ENCODE results near the gene UBTD2.

Gene UBTD2

DNA sequence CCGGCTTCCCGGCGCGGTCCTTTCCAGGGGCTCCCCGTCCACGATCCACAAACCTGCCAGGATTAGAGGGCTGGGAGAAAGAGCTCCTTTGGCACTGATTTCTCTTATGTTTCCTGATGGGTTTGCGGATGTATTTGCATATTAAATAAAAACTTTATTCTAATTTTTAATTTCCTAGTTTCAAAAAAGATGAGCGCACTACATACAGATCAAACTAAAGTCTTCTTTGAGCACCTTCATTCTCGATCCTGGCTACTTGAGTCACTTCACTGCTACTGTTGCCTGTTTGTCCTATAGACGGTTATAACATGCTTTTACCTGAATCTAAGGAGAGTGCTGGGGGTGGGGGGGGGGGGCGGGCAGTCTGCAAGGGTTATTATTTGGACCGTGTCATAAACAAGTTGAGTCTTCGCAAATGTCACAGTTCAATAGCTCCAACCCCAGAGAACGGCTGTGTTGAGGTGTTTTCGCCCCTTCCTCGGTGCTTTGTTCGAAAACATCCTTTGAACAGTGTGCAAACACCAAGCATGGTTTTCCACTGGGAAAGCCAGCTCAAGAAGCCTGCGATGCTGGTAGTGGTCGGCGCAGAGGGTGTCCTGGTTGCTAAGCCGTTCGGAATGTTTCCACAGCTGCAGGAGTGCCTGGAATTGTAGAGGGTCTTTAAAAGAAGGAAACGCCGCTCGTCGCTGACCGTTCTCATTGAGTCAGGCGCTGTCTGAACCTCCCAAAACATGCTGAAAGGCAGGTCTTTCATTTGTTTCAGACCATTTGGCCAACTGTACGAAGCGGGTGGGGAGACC is 94.5 kb downstream of the UBTD2 start:
- peak; percentile 93 for DNase-seq

DNA sequence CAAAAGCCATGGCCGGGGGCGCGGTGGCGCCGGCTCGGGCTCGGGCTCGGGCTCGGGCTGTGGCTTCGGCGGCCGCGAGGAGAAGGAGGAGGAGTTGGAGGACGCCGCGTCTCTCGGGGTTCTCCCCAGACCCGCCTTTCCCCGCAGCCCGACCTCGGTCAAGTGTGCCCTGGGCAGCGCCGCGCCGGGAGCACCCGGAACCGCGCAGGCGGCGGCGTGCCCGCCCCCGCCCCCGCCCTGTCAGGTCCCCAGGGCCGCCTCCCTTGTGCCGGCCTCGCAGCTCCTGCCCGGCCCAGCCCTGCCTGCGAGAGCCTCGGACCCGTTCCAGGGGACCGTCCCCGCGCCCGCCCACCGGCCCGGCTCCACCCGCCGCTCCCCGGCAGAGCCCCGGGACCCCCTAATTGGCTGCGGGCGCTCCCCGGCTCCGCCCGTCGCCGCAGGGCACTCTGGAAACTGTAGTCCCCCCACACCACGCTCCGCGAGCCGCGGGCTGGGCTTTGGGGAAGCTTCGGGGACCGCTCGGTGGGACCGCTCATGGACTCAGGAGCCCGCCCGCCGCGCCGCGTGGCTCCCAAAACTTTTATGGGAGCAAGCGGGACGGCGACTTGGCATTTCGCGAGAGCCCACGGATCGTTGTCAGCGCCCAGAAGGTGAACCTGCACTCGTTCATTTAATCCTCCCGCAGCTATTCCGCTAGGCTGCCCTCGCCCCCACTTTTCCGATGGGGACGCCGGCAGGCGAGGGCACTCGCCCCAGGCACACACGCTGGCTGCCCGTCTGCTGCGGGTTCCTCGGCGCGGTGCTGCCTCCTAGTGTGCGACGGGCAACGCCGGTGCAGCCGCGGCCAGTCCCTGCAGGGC is 95.3 kb downstream of the UBTD2 start, which contains the start of gene STK10:
Gene STK10, minus strand, starts transcription at position 192 of the 860 bp plus-strand sequence. Its CDS starts 182 bp downstream, at position 10.
- peak; percentile 94 for DNase-seq

DNA sequence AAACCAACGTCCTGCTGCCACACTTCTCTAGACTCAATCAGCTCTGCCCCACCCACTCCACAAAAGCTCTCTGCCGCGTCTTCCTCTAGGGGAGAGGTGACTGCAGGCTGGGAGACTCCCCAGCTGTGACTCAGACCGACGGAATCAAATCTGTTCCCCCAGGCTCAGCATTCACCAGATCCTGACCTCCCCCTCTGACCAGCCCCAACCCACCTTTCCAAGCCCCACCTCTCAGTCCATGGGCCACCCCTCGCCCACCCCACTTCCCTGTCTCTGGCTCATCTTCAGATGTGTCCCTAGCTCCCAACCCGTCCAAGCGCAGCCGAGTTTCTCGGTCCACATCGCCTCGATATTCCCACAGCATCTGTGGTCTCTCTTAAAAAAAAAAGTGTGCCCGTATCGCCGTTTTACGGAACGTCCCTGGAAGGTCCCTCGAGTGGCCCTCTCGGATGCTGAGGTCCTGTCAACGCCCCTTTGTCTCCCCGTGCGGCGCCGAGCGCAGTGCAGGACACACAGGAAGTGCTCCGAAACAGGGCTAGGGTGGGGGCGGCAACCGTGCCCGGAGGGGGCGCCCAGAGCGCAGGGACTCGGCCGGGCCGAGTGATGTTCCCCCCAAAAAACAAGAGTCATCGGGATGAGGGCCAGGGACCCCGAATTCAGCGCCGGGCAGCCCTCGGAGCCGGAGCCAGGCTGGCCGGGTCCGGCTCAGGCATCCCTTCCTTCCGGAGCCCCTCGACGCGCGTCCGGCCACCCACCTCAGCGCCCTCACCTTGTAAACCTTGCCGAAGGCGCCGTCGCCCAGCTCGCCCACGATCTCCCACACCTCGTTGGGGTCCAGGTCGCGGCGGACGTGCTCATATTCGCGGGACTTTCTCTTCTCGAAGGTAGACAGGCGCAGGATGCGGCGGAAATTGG is 96.2 kb downstream of the UBTD2 start:
- peak; percentile 94 for DNase-seq

DNA sequence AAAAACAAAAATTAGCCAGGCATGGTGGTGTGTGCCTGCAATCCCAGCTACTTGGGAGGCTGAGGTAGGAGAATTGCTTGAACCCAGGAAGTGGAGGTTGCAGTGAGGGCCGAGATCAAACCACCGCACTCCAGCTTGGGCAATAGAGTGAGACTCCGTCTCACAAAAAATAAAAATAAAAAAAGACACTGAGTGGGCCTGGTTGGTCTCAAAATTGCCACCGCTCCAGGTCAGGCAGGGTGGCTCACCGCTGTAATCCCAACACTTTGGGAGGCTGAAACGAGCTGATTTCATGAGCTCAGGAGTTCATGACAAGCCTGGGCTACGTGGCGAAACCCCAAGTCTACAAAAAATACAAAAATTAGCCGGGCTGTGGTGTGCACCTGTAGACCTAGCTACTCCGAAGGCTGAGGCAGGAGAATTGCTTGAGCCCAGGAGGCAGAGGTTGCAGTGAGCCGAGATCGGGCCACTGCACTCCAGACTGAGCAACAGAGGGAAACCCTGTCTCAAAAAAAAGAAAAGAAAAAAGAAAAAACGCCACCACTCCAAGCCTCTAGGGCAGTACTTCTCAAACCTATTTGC is 97.4 kb downstream of the UBTD2 start:
- DNase-seq, result no peak

DNA sequence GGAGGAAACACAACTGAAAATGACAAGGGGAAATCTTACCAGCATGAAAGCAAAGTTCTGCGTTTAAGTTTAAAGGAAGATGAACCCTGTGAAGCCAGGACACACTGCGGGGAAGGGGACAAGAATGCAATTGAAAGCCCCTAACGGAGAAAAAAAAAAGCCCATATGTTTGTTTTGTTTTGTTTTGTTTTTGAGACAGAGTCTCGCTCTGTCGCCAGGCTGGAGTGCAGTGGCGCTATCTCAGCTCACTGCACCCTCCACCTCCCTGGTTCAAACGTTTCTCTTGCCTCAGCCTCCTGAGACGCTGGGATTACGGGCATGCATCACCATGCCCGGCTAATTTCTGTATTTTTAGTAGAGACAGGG is 98.5 kb downstream of the UBTD2 start:
- DNase-seq, result no peak

DNA sequence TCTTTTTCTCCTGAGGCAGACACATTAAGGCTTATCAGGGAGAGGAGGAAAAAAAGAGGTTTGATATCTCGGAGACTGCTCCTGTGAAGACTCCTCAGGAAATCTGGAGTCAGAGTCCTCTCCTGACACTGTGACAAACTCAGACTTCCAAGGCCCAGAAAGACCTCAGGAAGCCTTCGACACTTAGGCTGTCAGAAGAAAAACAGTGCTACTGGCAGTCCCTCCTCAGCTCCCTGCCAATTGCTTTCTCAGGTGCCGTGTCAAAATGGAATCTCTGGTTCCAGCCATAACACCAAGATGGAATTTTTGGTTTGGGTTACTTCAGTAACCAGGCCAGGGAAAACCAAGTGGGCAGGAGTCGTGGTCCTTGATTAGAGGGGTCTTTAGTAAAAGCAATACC is 99.7 kb downstream of the UBTD2 start:
- no peak for DNase-seq

DNA sequence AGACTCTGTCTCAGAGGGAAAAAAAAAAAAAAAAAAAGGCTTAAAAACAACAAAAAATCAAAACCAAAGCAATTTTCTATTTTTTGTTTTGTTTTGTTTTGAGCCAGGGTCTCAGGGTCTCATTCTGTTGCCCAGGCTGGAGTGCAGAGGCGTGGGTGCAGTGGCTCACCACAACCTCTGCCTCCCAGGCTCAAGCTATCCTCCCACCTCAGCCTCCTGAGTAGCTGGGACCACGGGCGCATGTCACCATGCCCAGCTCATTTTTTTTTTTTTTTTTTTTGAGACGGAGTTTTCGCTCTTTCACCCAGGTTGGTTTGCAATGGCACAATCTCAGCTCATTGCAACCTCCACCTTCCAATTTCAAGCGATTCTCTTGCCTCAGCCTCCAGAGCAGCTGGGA is 101.3 kb downstream of the UBTD2 start:
- no peak for DNase-seq

DNA sequence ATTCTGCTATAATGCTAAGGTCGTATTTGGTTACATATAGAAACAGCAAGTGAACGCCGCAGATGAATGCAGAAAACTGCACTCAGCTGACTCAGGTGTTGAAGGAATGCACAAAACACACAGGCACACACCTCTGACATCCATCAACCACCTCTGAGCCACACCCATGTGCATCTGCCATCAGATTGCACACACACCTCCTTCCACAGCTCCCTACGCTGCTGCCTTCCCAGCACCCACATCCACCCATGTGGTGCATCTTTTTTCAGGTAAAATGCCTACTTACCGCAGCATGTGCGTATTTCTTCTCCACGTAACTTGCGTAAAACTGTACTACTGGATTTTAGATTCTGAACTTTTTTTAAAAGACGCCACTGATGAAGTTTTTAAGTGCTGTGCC is 102.6 kb downstream of the UBTD2 start:
- no peak for DNase-seq

DNA sequence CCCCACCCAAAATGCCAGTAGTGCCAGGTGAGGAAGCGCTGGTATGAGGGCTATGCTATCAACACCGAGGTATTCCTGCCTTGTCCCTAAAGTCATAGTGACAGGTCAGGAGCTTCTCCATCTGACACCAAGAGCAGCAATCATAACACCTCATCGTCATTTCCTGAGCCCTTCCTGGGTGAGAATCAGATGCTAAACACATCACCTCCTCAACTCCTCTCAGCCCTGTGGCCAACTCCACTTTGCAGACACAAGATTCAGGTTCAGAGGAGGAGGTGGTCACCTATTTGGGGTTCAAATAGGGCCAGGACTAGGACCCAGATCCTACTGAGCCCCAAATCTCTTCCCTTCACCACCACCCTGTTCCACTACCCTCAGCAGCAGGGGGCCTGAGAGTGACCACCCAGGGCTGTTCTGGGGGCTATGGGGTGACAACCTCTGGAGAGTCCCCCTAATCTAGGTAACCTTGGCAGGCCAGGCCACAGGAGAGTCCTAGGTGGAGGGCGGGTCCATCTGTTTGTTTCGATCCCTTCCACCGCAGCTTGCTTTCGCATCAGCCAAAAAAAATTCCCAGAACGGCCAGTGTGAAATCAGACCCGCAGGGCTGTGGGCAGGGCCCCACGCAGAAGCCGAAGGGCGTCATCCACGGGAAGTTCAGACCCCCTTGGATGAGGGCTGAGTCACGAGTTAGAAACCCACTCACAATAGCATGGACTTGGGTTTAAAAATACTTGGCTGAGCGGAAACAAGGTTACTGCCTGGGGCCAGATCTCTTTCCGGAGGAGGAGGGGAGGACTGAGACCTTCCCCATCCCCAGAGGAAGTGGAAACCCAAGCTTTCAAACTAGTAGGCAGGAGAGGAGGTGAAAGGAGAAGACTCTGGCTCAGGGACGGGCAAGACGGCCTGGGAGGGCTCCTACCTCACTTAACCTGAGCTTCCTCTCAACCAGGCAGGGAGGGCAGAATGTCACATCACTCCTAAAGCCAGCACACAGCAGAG is 104.3 kb downstream of the UBTD2 start:
- peak; percentile 87 for DNase-seq

DNA sequence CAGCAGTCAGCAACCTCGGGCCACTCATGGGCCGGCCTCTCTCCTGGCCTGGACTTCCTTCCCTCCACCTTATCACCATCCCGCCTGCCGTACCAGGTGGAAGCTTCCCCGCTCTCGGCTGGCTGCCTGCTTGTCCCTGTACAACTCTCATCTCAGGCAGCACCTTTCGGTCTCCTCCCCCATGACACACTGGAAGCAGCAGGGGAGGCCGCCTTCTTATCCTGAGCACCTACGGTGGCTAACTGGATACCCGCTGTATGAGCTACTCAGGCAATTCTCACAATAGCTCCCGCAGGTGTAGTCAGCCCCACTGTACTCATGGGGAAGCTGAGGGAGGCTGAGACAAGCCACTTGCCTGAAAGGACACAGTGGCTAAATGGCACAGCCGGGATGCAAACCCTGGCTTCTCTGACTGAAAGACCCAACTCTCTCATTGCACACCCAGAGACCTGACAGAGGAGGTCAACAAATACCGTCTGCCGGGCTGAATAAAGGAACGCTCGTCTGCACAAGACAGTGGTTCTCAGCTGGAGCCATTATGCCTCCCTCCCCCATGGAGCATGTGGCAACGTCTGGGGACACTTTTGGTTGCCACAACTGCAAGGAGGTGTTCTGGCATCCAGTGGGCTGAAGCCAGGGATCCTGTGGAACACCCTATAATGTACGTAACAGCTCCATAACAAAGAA is 105.1 kb downstream of the UBTD2 start:
- DNase-seq, result no peak

DNA sequence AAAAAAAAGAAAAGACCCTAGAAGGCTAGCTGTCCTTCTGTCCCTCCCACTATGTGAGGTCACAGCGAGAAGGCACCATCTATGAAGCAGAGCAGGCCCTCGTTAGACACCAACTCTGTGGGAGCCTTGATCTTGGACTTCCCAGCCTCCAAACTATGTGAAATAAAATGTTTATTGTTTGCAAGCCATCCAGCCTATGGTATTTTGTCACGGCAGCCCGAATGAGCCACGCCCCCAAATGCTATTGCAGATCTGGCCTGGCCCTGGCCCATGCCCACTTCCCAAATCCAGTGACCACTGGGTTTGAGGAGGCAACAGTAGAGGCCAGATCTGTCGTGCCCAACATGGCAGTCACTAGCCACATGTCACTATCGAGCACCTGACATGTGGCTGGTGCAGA is 106.4 kb downstream of the UBTD2 start:
- DNase-seq, result no peak

DNA sequence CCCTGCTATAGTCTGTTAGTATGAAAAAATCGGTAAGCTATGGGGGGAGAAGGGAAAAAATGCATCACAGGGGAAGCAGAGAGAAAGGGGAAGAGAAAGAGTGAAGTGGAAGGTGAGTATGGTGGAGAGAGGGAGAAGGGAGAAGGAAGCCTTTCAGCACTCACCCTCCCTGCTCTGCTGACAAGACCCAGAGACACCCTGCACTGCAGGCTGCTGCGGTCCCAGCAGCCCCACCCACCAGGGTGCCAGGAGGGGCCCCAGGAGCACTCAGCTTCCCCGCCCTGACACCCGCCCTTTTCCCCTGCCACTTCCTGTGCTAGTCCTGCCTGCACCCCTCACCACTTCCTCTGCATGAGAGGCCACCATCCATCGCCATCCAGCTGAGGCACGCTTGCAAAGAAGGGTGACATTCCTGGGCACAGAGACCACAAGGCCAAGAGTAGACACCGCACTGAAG is 108.3 kb downstream of the UBTD2 start:
- DNase-seq, result no peak

DNA sequence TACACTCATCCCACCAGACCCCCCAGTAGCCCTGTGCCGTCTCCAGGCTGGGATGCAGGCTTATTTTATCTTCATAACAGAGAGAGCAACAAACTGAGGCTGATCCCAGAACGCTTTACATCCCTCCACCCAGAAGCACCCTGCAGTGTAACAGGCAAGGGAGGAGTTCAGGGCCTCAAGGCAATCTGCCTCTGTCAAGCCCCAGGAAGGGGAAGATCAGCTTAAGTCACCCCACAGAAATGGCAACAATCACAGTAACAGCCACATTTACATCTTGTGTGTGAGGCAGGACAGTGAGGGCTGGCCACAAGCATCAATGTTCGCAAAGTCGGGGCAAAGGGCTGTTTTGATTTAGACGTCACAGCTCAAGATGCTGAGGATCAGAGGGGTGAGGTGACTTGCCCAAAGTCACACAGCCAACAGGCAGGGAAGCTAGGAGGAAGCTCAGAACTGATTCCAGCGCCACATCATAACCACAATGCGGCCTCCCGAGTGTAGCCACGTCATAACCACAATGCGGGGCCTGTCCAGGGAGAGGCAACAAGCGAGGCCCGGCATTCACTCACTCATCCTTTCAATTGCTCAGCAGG is 109.9 kb downstream of the UBTD2 start:
- DNase-seq, result no peak

DNA sequence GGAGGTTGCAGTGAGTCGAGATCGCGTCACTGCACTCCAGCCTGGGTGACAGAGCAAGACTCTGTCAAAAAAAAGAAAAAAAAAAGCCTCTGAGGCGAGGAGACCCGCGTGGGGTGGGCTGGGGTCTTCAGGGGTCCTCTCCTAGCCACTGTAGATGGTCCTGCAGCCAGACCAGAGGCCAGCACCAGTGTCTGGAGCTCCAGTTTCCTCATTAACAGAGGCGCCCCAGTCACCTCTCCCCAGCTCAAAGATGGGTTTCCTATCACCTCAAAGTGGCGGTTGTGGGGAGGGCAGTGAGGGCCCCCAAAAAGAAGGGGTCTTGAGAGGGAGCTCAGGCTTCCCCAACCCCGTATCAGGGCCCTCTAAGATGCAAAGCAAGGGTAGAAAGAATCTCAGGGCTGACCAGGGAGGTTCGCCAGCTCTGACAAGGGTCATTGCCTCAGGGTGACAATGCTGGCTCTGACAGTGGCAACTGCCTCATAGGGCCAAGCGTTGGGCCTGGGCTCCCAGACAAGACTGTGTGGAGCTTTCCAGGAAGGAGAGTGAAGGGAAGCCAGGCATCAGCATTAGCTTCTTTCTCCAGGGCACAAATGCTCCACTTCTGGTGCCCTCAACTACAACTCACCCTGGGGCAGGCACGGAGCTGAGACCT is 110.5 kb downstream of the UBTD2 start:
- DNase-seq, result no peak

DNA sequence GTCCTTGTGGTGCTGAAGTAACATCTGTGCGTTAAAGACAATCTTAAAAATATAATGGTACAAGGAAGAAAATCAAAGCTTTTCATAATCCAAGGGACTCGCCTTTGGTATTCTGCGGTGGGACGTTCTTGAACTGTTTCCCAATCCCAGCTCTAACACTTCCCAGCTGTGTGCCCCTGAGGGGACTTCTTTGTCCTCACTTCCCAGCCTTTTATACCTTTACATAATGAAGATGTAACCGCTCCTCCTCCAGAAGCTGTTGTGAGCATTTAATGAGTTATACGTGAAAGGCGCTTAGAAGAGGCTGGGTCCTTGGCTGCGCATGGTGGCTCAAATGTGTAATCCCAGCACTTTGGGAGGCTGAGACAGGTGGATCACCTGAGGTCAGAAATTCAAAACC is 112.4 kb downstream of the UBTD2 start:
- no peak for DNase-seq

DNA sequence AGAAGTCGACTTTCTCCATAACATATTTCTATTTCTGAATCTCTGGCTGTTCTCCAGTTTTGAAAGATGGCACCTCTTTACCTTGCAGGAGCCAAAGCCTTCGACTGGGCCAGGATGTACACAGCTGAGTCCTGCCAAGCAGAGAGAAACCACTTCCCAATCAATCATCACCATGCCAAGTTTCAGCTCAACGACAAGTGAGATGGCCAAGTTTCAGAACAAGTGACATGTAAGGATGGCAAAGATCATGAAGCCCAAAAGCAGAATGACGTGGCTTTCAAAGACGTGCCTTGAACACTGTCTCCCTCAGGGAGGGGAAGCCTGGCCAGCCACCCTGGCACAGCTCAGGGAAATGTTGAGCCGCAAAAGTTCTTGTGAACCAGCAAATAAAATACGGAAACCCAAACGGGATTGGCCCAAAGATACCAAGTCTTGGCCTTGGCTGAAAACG is 113.3 kb downstream of the UBTD2 start:
- DNase-seq, result no peak

DNA sequence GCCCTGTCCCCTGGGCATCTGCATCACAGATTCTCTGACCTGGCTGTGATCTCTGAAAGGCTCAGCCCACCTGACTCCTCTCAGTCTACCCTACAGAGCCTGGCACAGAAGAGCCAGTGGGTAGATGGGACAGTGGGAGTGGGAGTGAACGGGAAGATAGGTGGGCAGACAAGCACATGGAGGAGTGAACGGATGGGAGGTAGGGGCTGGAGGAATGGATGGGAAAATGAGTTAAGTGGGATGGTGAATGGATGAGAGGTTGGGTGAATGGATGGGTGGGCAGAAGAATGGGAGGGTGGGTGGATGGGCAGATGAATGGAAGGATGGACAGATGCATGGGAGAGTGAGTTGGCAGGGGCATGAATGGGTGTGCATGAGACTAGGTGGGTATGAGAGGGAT is 114.3 kb downstream of the UBTD2 start:
- DNase-seq, result no peak

DNA sequence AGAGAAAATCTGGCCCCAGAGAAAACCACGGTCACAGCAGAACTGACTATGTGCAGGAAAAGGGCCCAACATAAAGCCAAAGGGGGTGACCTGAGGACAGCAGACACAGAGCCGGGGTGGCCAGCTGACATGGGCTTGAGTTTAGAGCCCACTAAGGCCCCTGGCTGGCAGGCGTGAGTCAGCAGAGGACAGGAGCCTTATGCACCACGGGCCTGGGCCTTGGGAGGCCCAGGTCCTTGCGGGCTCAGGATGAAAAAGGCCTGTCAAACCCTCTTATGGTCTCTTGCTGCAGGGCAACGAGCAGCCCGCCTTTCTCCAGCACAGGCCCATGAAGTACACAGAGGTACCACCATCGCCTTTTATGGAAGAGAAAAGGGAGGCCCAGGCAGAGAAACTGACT is 115.3 kb downstream of the UBTD2 start:
- no peak for DNase-seq

DNA sequence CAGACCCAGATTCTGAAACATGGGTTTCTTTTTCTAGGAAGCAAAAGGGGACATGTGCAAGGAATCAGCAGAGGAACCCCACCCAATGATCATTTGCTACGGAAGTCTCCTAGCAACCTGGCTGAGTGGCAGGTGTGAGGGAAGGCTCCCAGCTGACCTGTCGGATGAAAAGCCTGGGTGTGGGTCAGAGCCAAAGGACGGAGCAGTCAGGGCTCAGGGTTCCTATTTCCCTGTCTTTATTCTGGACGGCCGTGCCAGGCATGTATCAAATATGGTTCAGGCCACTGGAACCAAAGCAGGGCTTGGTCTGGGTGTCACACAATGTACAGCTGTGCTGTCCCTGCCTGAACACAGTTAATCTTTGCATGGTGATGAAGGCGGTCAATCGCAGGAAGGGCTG is 115.7 kb downstream of the UBTD2 start:
- no peak for DNase-seq

All from islet precursor cell (in vitro differentiated cells).